ENCODE data around the gene ILKAP. TPM values are rescaled to one million over a fixed set of nuclear protein-coding genes. Genes with fewer than 3 reads are reported as not detected.

ILKAP gene
- polyA plus RNA-seq, 1 experiment = 31.1 TPM

GRCh38 chr2:238187618-238188548 lies 15.6 kb downstream of the ILKAP start:
- peaks cover 28% of the 10 kb centered on the region for H3K36me3 ChIP-seq (ENCODE audit: control insufficient read depth, insufficient read depth, low read length)

GRCh38 chr2:238183821-238184220 lies 19.7 kb downstream of the ILKAP start:
- CTCF ChIA-PET = interaction anchor here (0.7 kb wide), 1 partner anchor 12 kb away, joined by 3 read pairs; no protein-coding TSS in a partner anchor
- no peak overlapping the region for H3K4me3 ChIP-seq (ENCODE audit: low read depth, low read length)
- DNase-seq (ENCODE audit: low read depth) = no peak

More at GRCh38 chr2:238187618-238188548, 15.6 kb downstream of the ILKAP start:
- ChIA-PET CTCF (interaction anchor here (1.1 to 1.6 kb wide), 2 partner anchors 13 to 15 kb away, joined by 3 to 5 read pairs; partner anchors contain the start of gene ILKAP), POLR2A (no interaction called here)
- Histone ChIP-seq H3K4me3 (ENCODE audit: low read depth, low read length) (no peak overlapping the region), H3K27me3 (ENCODE audit: control insufficient read depth, insufficient read depth, low read length) (no peaks in the 10 kb centered on the region)
- TF ChIP-seq CTCF (IDR thresholded peaks at IDR 0.05; ENCODE audit: insufficient read depth, low read depth, low read length) = no peak
- no peak for DNase-seq (ENCODE audit: low read depth)

GRCh38 chr2:238182362-238182761 lies 21.1 kb downstream of the ILKAP start:
- DNase-seq (ENCODE audit: low read depth) = no peak
- POLR2A ChIA-PET = no interaction called here
- no peak for TF ChIP-seq CTCF (IDR thresholded peaks at IDR 0.05; ENCODE audit: insufficient read depth, low read depth, low read length)
- peaks cover 28% of the 10 kb centered on the region for H3K36me3 ChIP-seq (ENCODE audit: control insufficient read depth, insufficient read depth, low read length)
- H3K27me3 ChIP-seq (ENCODE audit: control insufficient read depth, insufficient read depth, low read length) = no peaks in the 10 kb centered on the region
- H3K4me3 ChIP-seq (ENCODE audit: low read depth, low read length) = no peak overlapping the region
- CTCF ChIA-PET = interaction anchor here (0.8 kb wide), 1 partner anchor 25 kb away, joined by 3 read pairs; no protein-coding TSS in a partner anchor

More at GRCh38 chr2:238183821-238184220, 19.7 kb downstream of the ILKAP start:
- Histone ChIP-seq H3K36me3 (ENCODE audit: control insufficient read depth, insufficient read depth, low read length) (peaks cover 35% of the 10 kb centered on the region), H3K27me3 (ENCODE audit: control insufficient read depth, insufficient read depth, low read length) (no peaks in the 10 kb centered on the region)
- POLR2A ChIA-PET = no interaction called here
- no peak for TF ChIP-seq CTCF (IDR thresholded peaks at IDR 0.05; ENCODE audit: insufficient read depth, low read depth, low read length)

GRCh38 chr2:238180554-238180953 lies 22.9 kb downstream of the ILKAP start:
- ChIA-PET POLR2A (no interaction called here), CTCF (interaction anchor here (1.0 kb wide), 1 partner anchor 83 kb away, joined by 5 read pairs; no protein-coding TSS in a partner anchor)
- no peak overlapping the region for H3K4me3 ChIP-seq (ENCODE audit: low read depth, low read length)
- DNase-seq (ENCODE audit: low read depth) = no peak
- peaks cover 21% of the 10 kb centered on the region for H3K36me3 ChIP-seq (ENCODE audit: control insufficient read depth, insufficient read depth, low read length)
- H3K27me3 ChIP-seq (ENCODE audit: control insufficient read depth, insufficient read depth, low read length) = no peaks in the 10 kb centered on the region
- TF ChIP-seq CTCF (IDR thresholded peaks at IDR 0.05; ENCODE audit: insufficient read depth, low read depth, low read length) = no peak

- no peak overlapping the region for H3K4me3 ChIP-seq (ENCODE audit: low read depth, low read length)
- DNase-seq (ENCODE audit: low read depth) = no peak
- H3K27me3 ChIP-seq (ENCODE audit: control insufficient read depth, insufficient read depth, low read length) = no peaks in the 10 kb centered on the region
- TF ChIP-seq CTCF (IDR thresholded peaks at IDR 0.05; ENCODE audit: insufficient read depth, low read depth, low read length) = no peak
- ChIA-PET CTCF (interaction anchor here (1.1 to 1.3 kb wide), 2 partner anchors 40 to 318 kb away, joined by 3 to 4 read pairs; no protein-coding TSS in a partner anchor), POLR2A (no interaction called here)
- H3K36me3 ChIP-seq (ENCODE audit: control insufficient read depth, insufficient read depth, low read length) = peaks cover 21% of the 10 kb centered on the region
These were observed 26.9 kb downstream of the ILKAP start for GRCh38 chr2:238176613-238177012.
